ENCODE data around the gene KLHL40. TPM values are rescaled to one million over a fixed set of nuclear protein-coding genes. Genes with fewer than 3 reads are reported as not detected.
A peak's percentile ranks its signal among the peaks of the same experiment; 100 is the strongest.

The KLHL40 gene
- total RNA-seq, 4 donors from 2014 or later: not detected

- intact Hi-C loops (cut with DNase I): no loop called here
- H3K4me3 ChIP-seq (replicated peaks in 1 of 3): no peak overlapping the region
- peaks cover 14 to 27% of the 10 kb centered on the region in 2 donors for H3K4me1 ChIP-seq
- DNase-seq: no peak
- H3K27me3 ChIP-seq: no peaks in the 10 kb centered on the region
- no peak for TF ChIP-seq POLR2A (IDR thresholded peaks at IDR 0.05)
- TF ChIP-seq CTCF (IDR thresholded peaks at IDR 0.05): no peak
- no peaks in the 10 kb centered on the region for H3K36me3 ChIP-seq
- 72 to 73% methylated on average over 8 to 9 of the region's 9 CpGs for WGBS, 2 donors
- no peaks in the 10 kb centered on the region for H3K9me3 ChIP-seq
- no peak overlapping the region for H3K27ac ChIP-seq
Measured at GRCh38 chr3:42698911-42699230, 13.5 kb downstream of the KLHL40 start.

- intact Hi-C loops (cut with DNase I): no loop called here
- Histone ChIP-seq H3K4me3 (replicated peaks in 1 of 3) (no peak overlapping the region), H3K36me3 (no peaks in the 10 kb centered on the region), H3K27ac (no peak overlapping the region), H3K4me1 (peaks cover 14 to 27% of the 10 kb centered on the region in 2 donors), H3K9me3 (no peaks in the 10 kb centered on the region), H3K27me3 (no peaks in the 10 kb centered on the region)
- no peak for DNase-seq
- TF ChIP-seq CTCF (IDR thresholded peaks at IDR 0.05): no peak
- TF ChIP-seq POLR2A (IDR thresholded peaks at IDR 0.05): no peak
- 72 to 84% methylated on average over 10 of the region's 10 CpGs for WGBS, 2 donors
Measured at GRCh38 chr3:42699511-42699971, 14.2 kb downstream of the KLHL40 start.

DNA sequence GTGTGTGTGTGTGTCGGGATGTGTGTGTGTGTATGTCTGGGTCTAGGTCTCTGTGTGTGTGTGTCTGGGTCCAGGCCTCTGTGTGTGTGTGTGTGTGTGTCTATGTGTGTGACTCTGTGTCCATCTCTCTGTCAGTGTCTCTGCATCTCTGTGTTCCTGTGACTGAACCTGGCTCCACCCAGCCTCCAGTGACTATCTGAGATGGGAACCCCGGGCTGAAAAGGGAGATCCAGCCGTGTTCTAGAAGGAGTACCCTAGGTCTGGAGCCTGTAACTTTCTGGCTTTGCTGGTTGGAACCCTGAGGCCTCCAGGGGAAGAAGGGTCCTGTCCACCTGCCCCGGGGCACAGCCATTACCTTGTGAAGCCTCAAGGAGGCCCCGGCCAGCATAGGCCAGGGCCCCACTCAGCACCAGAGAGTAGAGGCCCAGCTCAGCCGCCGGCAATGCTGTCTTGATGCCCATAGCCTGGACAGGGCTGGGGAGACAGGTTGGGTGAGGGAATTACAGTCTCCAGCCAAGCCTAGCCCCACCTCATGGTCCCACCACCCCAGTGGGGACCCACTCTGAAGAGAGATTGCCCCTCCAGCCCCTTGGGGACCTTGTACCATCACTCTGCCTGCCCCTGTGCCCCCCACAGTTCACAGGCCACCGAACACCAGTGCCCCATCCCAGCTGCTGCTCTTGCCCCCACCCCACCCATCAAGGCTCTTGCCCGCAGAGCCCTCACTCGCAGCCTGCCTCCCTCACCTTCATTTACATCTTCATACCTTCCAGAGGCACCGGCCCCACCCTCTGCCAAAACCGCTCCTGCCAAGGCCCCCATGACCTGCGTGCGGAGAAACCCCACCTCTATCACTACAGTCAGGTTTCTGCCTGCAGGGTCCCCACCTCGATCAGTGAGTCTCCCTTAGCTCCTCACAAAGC lies 15.3 kb downstream of the KLHL40 start:
- no peak for DNase-seq
- Histone ChIP-seq H3K27me3 (no peaks in the 10 kb centered on the region), H3K27ac (no peak overlapping the region), H3K9me3 (no peaks in the 10 kb centered on the region), H3K4me3 (replicated peaks in 1 of 3) (no peak overlapping the region), H3K4me1 (peaks cover 14 to 27% of the 10 kb centered on the region in 2 donors), H3K36me3 (no peaks in the 10 kb centered on the region)
- 75 to 82% methylated on average over 10 to 12 of the region's 15 CpGs for WGBS, 2 donors
- TF ChIP-seq CTCF (IDR thresholded peaks at IDR 0.05) (no peak), POLR2A (IDR thresholded peaks at IDR 0.05) (no peak)
- intact Hi-C loops (cut with DNase I): no loop called here

GRCh38 chr3:42701371-42702065 lies 16.2 kb downstream of the KLHL40 start:
- TF ChIP-seq CTCF (IDR thresholded peaks at IDR 0.05) (no peak), POLR2A (IDR thresholded peaks at IDR 0.05) (no peak)
- DNase-seq: peak; percentile 90 to 91
- intact Hi-C loops (cut with DNase I): no loop called here

More at GRCh38 chr3:42701371-42702065, 16.2 kb downstream of the KLHL40 start:
- peaks cover 14 to 27% of the 10 kb centered on the region in 2 donors for H3K4me1 ChIP-seq
- 38 to 40% methylated on average over 12 to 13 of the region's 15 CpGs for WGBS, 2 donors
- H3K36me3 ChIP-seq: no peaks in the 10 kb centered on the region
- H3K4me3 ChIP-seq (replicated peaks in 1 of 3): no peak overlapping the region
- H3K27ac ChIP-seq: peak overlapping the region in 2 of 3 donors; percentile 17 to 60
- no peaks in the 10 kb centered on the region for H3K9me3 ChIP-seq
- no peaks in the 10 kb centered on the region for H3K27me3 ChIP-seq

Data from thyroid gland (tissue), 4 donors.